GM12878 (cell line): ENCODE results near the gene LENEP. TPM values are rescaled to one million over a fixed set of nuclear protein-coding genes. Genes with fewer than 3 reads are reported as not detected.

Experiments used
- ATF3 ChIP-seq: IDR thresholded peaks from 2 replicates; pipeline ENCODE4 v1.6.1; 2011; ENCODE audit warnings: low read depth, mild to moderate bottlenecking, low read length, moderate library complexity, borderline replicate concordance; ENCODE audit errors: extremely low read depth
- ATF7 ChIP-seq: fragments of 450-650 bp; IDR thresholded peaks from 2 replicates; pipeline ENCODE4 v1.6.1; 2016; ENCODE audit warnings: low read depth, mild to moderate bottlenecking
- BRCA1 ChIP-seq: IDR thresholded peaks from 2 replicates; pipeline ENCODE4 v1.6.1; 2011; ENCODE audit warnings: low read depth, low read length, improper control_type of control experiment
- CBFB ChIP-seq: IDR thresholded peaks from 2 replicates; pipeline ENCODE4 v1.6.1; 2016; ENCODE audit warnings: antibody characterized with exemption, low read depth
- CBX5 ChIP-seq: sonication (generic); IDR thresholded peaks from 2 replicates; pipeline ENCODE4 v1.6.1; 2016; ENCODE audit warnings: low read depth, moderate library complexity, mild to moderate bottlenecking, inconsistent platforms
- CREM ChIP-seq: IDR thresholded peaks from 2 replicates; pipeline ENCODE4 v1.6.1; 2014; ENCODE audit warnings: antibody characterized with exemption, low read depth
- DPF2 ChIP-seq: fragments of 450-650 bp; IDR thresholded peaks from 2 replicates; pipeline ENCODE4 v1.6.1; 2017; ENCODE audit warnings: mild to moderate bottlenecking
- FOS ChIP-seq: IDR thresholded peaks from 3 replicates; pipeline ENCODE4 v1.6.1; 2011; ENCODE audit warnings: borderline replicate concordance; ENCODE audit not compliant: insufficient read length; ENCODE audit errors: extremely low read depth
- FOXK2 ChIP-seq: fragments of 450-650 bp; IDR thresholded peaks from 2 replicates; pipeline ENCODE4 v1.6.1; 2017; ENCODE audit warnings: mild to moderate bottlenecking, moderate library complexity
- FOXM1 ChIP-seq: IDR thresholded peaks from 2 replicates; pipeline ENCODE4 v1.6.1; 2012; ENCODE audit warnings: low read depth, mild to moderate bottlenecking, inconsistent platforms, low read length, moderate library complexity
- GABPA ChIP-seq: IDR thresholded peaks from 2 replicates; pipeline ENCODE4 v1.6.1; 2014; ENCODE audit warnings: antibody characterized with exemption, low read depth, mild to moderate bottlenecking, inconsistent platforms
- HDAC6 ChIP-seq: fragments of 200-600 bp; sonication (generic); IDR thresholded peaks from one replicate; pipeline ENCODE4 v1.8.0; 2017; ENCODE audit warnings: antibody characterized with exemption; ENCODE audit not compliant: unreplicated experiment
- KDM1A ChIP-seq: fragments of 200-600 bp; sonication (generic); IDR thresholded peaks from 2 replicates; pipeline ENCODE4 v1.6.1; 2016; ENCODE audit warnings: borderline replicate concordance
- LARP7 ChIP-seq: fragments of 450-650 bp; IDR thresholded peaks from 2 replicates; pipeline ENCODE4 v1.6.1; 2017; ENCODE audit warnings: mild to moderate bottlenecking
- NFYB ChIP-seq: IDR thresholded peaks from 2 replicates; pipeline ENCODE4 v1.6.1; 2011; ENCODE audit warnings: low read depth, mild to moderate bottlenecking, low read length, improper control_type of control experiment, moderate library complexity; ENCODE audit not compliant: insufficient read depth
- NR2F1 ChIP-seq: fragments of 450-650 bp; conservative IDR thresholded peaks from 2 replicates; pipeline ENCODE4 v1.6.1; 2017; ENCODE audit warnings: mild to moderate bottlenecking
- NRF1 ChIP-seq: conservative IDR thresholded peaks from 2 replicates; pipeline ENCODE4 v1.6.1; 2011; ENCODE audit warnings: mild to moderate bottlenecking, low read depth, low read length, improper control_type of control experiment
- PAX5 ChIP-seq: IDR thresholded peaks from 2 replicates; pipeline ENCODE4 v1.6.1; 2011; ENCODE audit warnings: low read depth, low read length, borderline replicate concordance
- PML ChIP-seq: IDR thresholded peaks from 2 replicates; pipeline ENCODE4 v1.6.1; 2012; ENCODE audit warnings: low read length, inconsistent platforms
- RELA ChIP-seq: fragments of 450-650 bp; IDR thresholded peaks from 2 replicates; pipeline ENCODE4 v1.8.0; 2014; ENCODE audit warnings: borderline replicate concordance; ENCODE audit not compliant: partially characterized antibody
- SIN3A ChIP-seq: IDR thresholded peaks from 2 replicates; pipeline ENCODE4 v1.6.1; 2012; ENCODE audit warnings: low read depth, low read length, improper control_type of control experiment
- SMAD1 ChIP-seq: fragments of 450-650 bp; IDR thresholded peaks from 2 replicates; pipeline ENCODE4 v1.6.1; 2018; ENCODE audit warnings: mild to moderate bottlenecking, low read depth; ENCODE audit not compliant: partially characterized antibody
- SP1 ChIP-seq: IDR thresholded peaks from one replicate; pipeline ENCODE4 v1.6.1; 2011; ENCODE audit warnings: low read depth, low read length
- TARDBP ChIP-seq: IDR thresholded peaks from 2 replicates; pipeline ENCODE4 v1.6.1; 2016; ENCODE audit warnings: borderline replicate concordance
- ZBED1 ChIP-seq: IDR thresholded peaks from 2 replicates; pipeline ENCODE4 v1.6.1; 2016; ENCODE audit warnings: borderline replicate concordance
- ZNF207 ChIP-seq: fragments of 450-650 bp; IDR thresholded peaks from 2 replicates; pipeline ENCODE4 v1.6.1; 2014; ENCODE audit warnings: antibody characterized with exemption, mild to moderate bottlenecking, borderline replicate concordance
- ZNF217 ChIP-seq: fragments of 450-650 bp; IDR thresholded peaks from 2 replicates; pipeline ENCODE4 v1.6.1; 2017; ENCODE audit warnings: antibody characterized with exemption, mild to moderate bottlenecking
- polyA plus RNA-seq, 11 experiments: library from polyadenylated mRNA; depleted of rRNA in 4 of 11; unstranded in 6 of 11; stranded (reverse) in 5 of 11; fragments of >200 nt; fragmentation: Nextera tagmentation in 4 of 11; fragmentation: Illumina TruSeq in 1 of 11; extraction: Ambion mirVana in 4 of 11; extraction: Trizol in 1 of 11; gene quantifications; 1 replicate in 1 of 11; 2 replicates in 10 of 11; pipeline versions ENCODE4 v1.2.1 to v1.2.3, GENCODE V29; 2011 to 2016; ENCODE audit warnings: inconsistent platforms in 2 of 11, missing spikeins in 2 of 11, low read depth in 1 of 11
- total RNA-seq, 4 experiments: library from RNA; depleted of rRNA in 3 of 4; stranded (reverse); fragments of >200 nt in 3 of 4; fragmentation: Illumina TruSeq in 1 of 4; extraction: Trizol in 1 of 4; gene quantifications; 2 replicates each; pipeline versions ENCODE4 v1.2.1 to v1.2.3, GENCODE V29; 2013 to 2021
- TF ChIP-seq, protein P1 (sequence below): IDR thresholded peaks from 2 replicates; pipeline ENCODE4 v1.6.1; 2012; ENCODE audit warnings: low read depth, low read length, improper control_type of control experiment
- TF ChIP-seq, protein P2 (sequence below): IDR thresholded peaks from 2 replicates; pipeline ENCODE4 v1.6.1; 2012; ENCODE audit warnings: low read depth, low read length, improper control_type of control experiment
- TF ChIP-seq, protein P3 (sequence below): IDR thresholded peaks from 2 replicates; pipeline ENCODE4 v1.6.1; 2012; ENCODE audit warnings: low read length, inconsistent platforms

Gene LENEP
- total and polyA plus RNA-seq, 10 of the 15 experiments (the other 5 are each of a cell fraction or from before 2014, with no cell fraction given), result 0.27 to 1.1 (median 0.64) TPM; not detected in 7

DNA sequence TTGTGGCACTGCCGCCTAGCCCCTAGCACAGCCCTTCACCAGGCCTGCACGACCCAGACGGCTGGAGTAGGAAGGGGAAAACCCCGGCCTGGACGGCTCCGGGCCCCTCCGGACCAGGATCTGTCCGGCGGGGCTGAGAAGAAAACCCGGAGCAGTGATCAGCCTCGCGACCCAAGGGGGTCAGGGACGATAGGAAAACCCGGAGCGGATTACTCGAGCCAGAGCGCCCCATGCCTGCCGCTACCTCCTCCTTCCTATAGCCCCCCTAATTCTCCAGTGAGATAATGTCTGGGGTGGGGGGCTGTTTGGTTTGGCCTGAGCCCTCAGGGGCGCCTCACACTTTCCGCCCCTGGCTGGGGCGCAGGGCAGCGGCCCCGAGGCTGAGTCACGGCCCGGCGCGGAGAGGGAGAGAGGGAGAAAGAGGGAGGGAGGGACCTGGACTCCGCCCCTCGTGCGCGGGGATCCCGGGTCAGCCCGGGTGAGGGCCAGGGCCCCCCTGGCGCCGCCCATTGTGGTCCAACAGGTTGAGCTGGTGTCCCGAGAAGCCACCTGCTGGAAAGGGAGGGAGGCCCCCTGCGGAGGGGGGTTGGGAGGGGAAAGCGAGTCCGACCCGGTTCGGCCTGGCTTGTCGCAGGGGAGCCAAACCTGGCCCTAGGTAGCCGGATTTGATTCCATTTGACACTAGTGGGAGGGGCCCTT is 7.5 kb downstream of the LENEP start (continued):
- TF ChIP-seq SMAD1 (no peak), ATF7 (peak; percentile 51), CBFB (0 out of 2 replicates have a peak, but pooled peaks have one; percentile 62), SIN3A (no peak), ZBED1 (no peak), PAX5 (0 out of 2 replicates have a peak, but pooled peaks have one; percentile 15), FOXM1 (no peak), GABPA (no peak), TARDBP (no peak), FOXK2 (no peak), ZNF217 (peak; percentile 65; the same call in 1 of the 2 replicates), KDM1A (no peak), NR2F1 (peak; percentile 93), NRF1 (no peak), SP1 (peak; percentile 98), PML (no peak), RELA (peak; percentile 83), FOS (no peak), DPF2 (peak; percentile 83), CBX5 (no peak), NFYB (no peak), LARP7 (peak; percentile 69), HDAC6 (no peak), ZNF207 (peak; percentile 87; the same call in 1 of the 2 replicates), CREM (peak; percentile 44; the same call in 1 of the 2 replicates), BRCA1 (no peak), ATF3 (no peak)
- TF ChIP-seq, protein P1, sequence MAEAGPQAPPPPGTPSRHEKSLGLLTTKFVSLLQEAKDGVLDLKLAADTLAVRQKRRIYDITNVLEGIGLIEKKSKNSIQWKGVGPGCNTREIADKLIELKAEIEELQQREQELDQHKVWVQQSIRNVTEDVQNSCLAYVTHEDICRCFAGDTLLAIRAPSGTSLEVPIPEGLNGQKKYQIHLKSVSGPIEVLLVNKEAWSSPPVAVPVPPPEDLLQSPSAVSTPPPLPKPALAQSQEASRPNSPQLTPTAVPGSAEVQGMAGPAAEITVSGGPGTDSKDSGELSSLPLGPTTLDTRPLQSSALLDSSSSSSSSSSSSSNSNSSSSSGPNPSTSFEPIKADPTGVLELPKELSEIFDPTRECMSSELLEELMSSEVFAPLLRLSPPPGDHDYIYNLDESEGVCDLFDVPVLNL, result no peak
- TF ChIP-seq, protein P2, sequence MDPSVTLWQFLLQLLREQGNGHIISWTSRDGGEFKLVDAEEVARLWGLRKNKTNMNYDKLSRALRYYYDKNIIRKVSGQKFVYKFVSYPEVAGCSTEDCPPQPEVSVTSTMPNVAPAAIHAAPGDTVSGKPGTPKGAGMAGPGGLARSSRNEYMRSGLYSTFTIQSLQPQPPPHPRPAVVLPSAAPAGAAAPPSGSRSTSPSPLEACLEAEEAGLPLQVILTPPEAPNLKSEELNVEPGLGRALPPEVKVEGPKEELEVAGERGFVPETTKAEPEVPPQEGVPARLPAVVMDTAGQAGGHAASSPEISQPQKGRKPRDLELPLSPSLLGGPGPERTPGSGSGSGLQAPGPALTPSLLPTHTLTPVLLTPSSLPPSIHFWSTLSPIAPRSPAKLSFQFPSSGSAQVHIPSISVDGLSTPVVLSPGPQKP, result no peak
- TF ChIP-seq, protein P3, sequence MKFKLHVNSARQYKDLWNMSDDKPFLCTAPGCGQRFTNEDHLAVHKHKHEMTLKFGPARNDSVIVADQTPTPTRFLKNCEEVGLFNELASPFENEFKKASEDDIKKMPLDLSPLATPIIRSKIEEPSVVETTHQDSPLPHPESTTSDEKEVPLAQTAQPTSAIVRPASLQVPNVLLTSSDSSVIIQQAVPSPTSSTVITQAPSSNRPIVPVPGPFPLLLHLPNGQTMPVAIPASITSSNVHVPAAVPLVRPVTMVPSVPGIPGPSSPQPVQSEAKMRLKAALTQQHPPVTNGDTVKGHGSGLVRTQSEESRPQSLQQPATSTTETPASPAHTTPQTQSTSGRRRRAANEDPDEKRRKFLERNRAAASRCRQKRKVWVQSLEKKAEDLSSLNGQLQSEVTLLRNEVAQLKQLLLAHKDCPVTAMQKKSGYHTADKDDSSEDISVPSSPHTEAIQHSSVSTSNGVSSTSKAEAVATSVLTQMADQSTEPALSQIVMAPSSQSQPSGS, result no peak
